Dermis blood vessel endothelial cell (primary cell): ENCODE results near the gene INO80D. TPM values are rescaled to one million over a fixed set of nuclear protein-coding genes. Genes with fewer than 3 reads are reported as not detected.
"Not testable (repeated sequence)": the region's sequence is repeated elsewhere in the genome, so short reads cannot be mapped to it uniquely, and the experiment has no call there.

ENCODE experiments used
- DNase-seq: peaks from one replicate; pipeline ENCODE4 v3.0.0; 2010
- total RNA-seq: library from RNA; depleted of rRNA; stranded (reverse); fragments of >200 nt; gene quantifications from 2 replicates; pipeline ENCODE4 v1.2.3, GENCODE V29; 2014

Gene INO80D
- total RNA-seq, 1 donor from 2014 or later = 10.4 TPM

GRCh38 chr2:206031162-206031784 is 54.7 kb downstream of the INO80D start:
- no peak for DNase-seq

GRCh38 chr2:206028101-206028500 is 57.9 kb downstream of the INO80D start:
- DNase-seq = no peak

- no peak for DNase-seq
Measured at GRCh38 chr2:206023183-206023582, 62.8 kb downstream of the INO80D start.

- no peak for DNase-seq
Measured at GRCh38 chr2:206020171-206020570, 65.8 kb downstream of the INO80D start.

- not testable (repeated sequence) for DNase-seq
Measured at GRCh38 chr2:206015746-206016145, 70.2 kb downstream of the INO80D start.

GRCh38 chr2:206011795-206012194 is 74.2 kb downstream of the INO80D start:
- peak; percentile 34 for DNase-seq

GRCh38 chr2:206011018-206011614 is 74.9 kb downstream of the INO80D start:
- DNase-seq = no peak

GRCh38 chr2:206004004-206004693 is 81.8 kb downstream of the INO80D start:
- peak; percentile 56 for DNase-seq

GRCh38 chr2:206002440-206002839 is 83.5 kb downstream of the INO80D start:
- DNase-seq = no peak

GRCh38 chr2:206001912-206002311 is 84.1 kb downstream of the INO80D start:
- DNase-seq = no peak

GRCh38 chr2:206000776-206001175 is 85.2 kb downstream of the INO80D start:
- no peak for DNase-seq

GRCh38 chr2:205998583-205998982 is 87.4 kb downstream of the INO80D start:
- DNase-seq = peak; percentile 16

GRCh38 chr2:205996161-205996560 is 89.8 kb downstream of the INO80D start:
- DNase-seq = no peak

GRCh38 chr2:205995260-205995659 is 90.7 kb downstream of the INO80D start:
- DNase-seq = no peak

- DNase-seq = no peak
Measured at GRCh38 chr2:205994344-205994743, 91.6 kb downstream of the INO80D start.

- no peak for DNase-seq
Measured at GRCh38 chr2:205990104-205990503, 95.9 kb downstream of the INO80D start.

- no peak for DNase-seq
Measured at GRCh38 chr2:205989271-205990071, 96.5 kb downstream of the INO80D start.

GRCh38 chr2:205988681-205989080 is 97.3 kb downstream of the INO80D start:
- not testable (repeated sequence) for DNase-seq

GRCh38 chr2:205988274-205988673 is 97.7 kb downstream of the INO80D start:
- no peak for DNase-seq

- not testable (repeated sequence) for DNase-seq
Measured at GRCh38 chr2:205986334-205986733, 99.6 kb downstream of the INO80D start.

- no peak for DNase-seq
Measured at GRCh38 chr2:205984381-205984780, 101.6 kb downstream of the INO80D start.

GRCh38 chr2:205982776-205983327 is 103.1 kb downstream of the INO80D start:
- no peak for DNase-seq

- DNase-seq = not testable (repeated sequence)
Measured at GRCh38 chr2:205978728-205979127, 107.2 kb downstream of the INO80D start.
